ENCODE measurements around the gene GALNT16. TPM values are rescaled to one million over a fixed set of nuclear protein-coding genes. Genes with fewer than 3 reads are reported as not detected.

The GALNT16 gene
- total RNA-seq, 2 donors from 2014 or later: 18.2 to 23.4 TPM

DNA sequence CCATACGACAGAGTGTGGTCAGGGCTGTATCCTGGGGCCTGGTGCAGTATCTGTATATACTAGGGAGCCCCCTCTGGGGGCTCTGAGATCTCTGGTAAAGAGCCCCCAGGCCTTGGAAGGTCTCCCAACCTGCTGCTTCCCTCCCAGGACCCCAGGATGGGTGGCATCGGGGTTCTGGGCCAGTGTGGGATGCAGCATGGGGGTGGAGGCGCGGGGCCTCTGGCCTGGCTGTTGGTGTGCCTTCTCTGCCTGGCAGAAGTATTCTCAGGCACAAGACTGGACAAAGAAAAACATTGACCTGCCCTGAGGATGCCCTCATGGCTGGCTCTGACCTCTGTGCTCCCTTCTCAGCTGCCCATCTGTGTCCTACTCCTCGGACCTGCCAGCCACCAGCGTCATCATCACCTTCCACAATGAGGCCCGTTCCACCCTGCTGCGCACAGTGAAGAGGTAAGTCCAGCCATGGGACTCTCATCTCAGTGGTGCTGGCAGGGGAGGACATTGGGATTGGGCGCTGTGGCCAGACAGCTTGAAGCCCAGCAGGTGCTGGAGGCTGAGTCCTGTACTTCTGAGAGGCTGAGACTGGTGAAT is 64.5 kb downstream of the GALNT16 start:
- DNase-seq (ENCODE audit: low spot score): no peak
- intact Hi-C loops (cut with DNase I): no loop called here

- no peak for DNase-seq (ENCODE audit: low spot score)
- intact Hi-C loops (cut with DNase I): no loop called here
Measured at GRCh38 chr14:69325086-69325485, 65.1 kb downstream of the GALNT16 start.

DNA sequence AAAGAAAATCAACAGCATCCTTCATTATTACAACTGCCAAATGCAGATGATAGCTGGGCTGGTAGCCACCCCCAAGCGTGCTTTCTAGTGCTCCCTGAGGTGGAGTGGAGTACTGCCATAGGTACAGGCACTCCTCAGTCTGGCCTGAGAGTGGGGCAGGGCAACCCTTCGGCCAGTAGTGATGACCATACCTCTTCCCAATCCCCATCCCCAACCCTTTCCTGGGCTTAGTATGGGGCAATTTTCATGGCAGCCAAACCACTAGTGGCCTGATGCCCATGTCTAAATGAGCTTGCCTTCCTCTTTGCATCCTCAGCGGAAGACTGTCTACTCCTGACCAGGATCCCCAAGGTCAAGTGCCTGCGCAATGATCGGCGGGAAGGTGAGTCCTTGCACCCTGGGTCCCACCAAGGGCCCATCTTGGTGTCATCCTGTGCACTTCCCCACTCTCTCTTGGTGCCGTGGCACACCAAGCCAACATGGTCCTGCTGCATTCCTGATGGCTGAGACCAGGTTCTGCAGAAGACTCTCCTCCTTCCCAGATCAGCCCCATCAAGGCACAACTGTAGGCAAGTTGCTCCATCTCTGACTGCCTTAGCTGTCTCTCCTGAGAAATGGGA is 65.8 kb downstream of the GALNT16 start:
- DNase-seq (ENCODE audit: low spot score): peak; percentile 55

DNA sequence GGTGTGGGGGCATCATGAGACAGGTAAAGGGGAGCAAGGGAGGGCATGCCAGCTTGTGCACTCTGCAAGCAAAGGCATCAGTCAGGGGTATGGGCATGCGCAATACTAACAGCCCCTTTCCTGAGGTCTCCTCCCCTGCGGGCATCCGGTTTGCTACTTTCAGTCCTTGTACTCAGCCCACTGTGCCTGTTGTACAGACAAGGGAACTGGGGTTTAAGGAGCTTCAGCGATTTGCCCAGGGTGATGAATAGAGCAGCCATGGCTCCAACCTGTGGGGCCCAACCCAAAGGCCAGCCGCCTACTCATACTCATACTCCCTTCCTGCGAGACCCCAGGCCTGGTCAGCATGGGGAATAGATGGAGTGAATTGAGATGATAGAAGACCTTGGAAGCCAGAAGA is 66.7 kb downstream of the GALNT16 start:
- intact Hi-C loops (cut with DNase I): no loop called here
- DNase-seq (ENCODE audit: low spot score): peak; percentile 40

More for the DNA sequence above, 65.8 kb downstream of the GALNT16 start:
- intact Hi-C loops (cut with DNase I): no loop called here

GRCh38 chr14:69327507-69327906 is 67.5 kb downstream of the GALNT16 start:
- peak; percentile 56 for DNase-seq (ENCODE audit: low spot score)
- intact Hi-C loops (cut with DNase I): no loop called here

DNA sequence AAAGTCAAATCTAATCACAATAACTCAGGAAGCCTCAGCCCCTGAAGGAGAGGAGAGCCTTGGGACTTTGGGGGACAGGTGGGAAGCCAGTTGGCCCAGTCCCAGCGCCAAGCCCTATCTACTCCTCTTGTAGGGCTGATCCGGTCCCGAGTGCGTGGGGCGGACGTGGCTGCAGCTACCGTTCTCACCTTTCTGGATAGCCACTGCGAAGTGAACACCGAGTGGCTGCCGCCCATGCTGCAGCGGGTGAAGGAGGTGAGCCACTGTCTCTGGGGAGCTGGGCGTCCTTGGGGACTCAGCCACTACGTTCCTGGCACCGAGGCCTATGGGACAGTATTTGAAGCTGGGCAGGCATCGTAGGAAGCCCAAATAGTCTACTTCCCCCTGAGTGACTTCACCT is 68.4 kb downstream of the GALNT16 start:
- DNase-seq (ENCODE audit: low spot score): peak; percentile 67
- intact Hi-C loops (cut with DNase I): no loop called here

DNA sequence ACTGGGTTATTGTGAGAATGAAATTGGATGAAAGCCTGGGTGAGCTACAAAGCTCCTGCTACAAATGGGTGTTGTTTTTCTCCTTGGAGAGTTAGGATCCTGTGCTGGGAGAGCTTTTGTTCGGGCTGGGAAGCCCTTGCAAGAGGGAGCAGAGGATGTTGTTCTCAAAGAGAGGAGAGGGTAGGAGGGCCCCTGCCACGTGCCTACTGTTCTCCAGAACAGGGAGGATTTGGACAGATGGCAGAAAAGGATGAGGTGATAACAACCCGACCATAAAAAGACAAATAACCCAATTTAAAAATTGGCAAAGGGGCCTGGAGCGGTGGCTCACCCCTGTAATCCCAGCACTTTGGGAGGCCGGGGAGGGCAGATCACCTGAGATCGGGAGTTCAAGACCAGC is 68.8 kb downstream of the GALNT16 start:
- intact Hi-C loops (cut with DNase I): no loop called here
- DNase-seq (ENCODE audit: low spot score): peak; percentile 38

DNA sequence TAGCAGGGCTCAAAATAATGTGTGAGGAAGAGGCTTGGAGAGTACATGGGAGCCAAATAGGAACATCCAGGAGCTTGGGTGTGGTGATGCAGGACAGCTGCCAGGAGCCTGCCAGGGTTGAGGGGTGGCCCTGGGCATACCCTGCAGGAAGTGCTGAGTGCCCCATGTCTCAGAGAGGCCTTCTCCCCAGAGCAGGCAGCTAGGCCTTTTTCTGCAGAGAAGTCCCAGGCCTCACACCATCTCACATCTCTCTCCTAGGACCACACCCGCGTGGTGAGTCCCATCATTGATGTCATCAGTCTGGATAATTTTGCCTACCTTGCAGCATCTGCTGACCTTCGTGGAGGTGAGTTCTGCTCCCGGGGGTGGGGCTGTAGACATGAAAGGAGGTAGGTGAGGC is 71.2 kb downstream of the GALNT16 start:
- DNase-seq (ENCODE audit: low spot score): peak; percentile 31
- intact Hi-C loops (cut with DNase I): no loop called here

- peak; percentile 46 for DNase-seq (ENCODE audit: low spot score)
- intact Hi-C loops (cut with DNase I): no loop called here
Measured at GRCh38 chr14:69332782-69333395, 72.9 kb downstream of the GALNT16 start.

GRCh38 chr14:69333791-69334337 is 73.9 kb downstream of the GALNT16 start:
- DNase-seq (ENCODE audit: low spot score): no peak
- intact Hi-C loops (cut with DNase I): no loop called here

- DNase-seq (ENCODE audit: low spot score): no peak
- intact Hi-C loops (cut with DNase I): no loop called here
Measured at GRCh38 chr14:69334576-69334975, 74.6 kb downstream of the GALNT16 start.

DNA sequence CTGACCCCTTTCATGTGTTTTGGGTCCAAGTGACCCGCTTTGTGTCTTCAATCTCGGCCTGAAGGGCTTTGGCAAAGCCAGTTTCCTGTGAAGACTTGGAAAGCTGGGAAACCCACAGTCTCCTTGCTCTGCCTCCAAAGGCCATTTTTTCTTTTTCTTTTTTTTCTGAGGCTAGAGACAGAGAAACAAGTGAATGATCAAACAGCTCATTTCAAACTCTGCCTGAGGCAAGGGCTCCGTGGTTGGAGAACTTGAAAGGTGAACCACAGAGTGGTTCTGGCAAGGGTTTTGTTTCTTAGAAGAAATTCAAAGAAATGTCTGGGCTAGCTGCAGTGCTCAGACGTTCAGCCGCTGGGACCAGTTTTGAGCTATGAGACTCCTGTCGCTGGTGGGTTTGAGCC is 75.4 kb downstream of the GALNT16 start:
- intact Hi-C loops (cut with DNase I): no loop called here
- no peak for DNase-seq (ENCODE audit: low spot score)

GRCh38 chr14:69337984-69338383 is 78.0 kb downstream of the GALNT16 start:
- DNase-seq (ENCODE audit: low spot score): no peak
- intact Hi-C loops (cut with DNase I): no loop called here

DNA sequence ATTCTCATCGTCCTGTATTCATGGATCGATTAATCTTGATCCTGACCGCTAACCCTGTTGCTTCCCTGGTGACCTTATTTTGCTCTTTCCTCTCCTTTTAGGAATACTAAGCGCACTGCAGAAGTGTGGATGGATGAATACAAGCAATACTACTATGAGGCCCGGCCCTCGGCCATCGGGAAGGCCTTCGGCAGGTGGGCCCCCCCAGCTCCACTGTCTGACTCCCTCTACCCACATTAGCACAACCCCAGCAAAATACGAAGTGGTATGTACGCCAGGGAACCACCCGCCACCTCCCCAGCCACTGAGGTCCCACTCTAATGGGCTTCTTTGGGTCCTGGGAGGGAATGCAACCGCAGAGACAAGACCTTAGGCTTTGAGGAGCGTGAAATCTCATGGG is 79.5 kb downstream of the GALNT16 start:
- no peak for DNase-seq (ENCODE audit: low spot score)
- intact Hi-C loops (cut with DNase I): no loop called here

DNA sequence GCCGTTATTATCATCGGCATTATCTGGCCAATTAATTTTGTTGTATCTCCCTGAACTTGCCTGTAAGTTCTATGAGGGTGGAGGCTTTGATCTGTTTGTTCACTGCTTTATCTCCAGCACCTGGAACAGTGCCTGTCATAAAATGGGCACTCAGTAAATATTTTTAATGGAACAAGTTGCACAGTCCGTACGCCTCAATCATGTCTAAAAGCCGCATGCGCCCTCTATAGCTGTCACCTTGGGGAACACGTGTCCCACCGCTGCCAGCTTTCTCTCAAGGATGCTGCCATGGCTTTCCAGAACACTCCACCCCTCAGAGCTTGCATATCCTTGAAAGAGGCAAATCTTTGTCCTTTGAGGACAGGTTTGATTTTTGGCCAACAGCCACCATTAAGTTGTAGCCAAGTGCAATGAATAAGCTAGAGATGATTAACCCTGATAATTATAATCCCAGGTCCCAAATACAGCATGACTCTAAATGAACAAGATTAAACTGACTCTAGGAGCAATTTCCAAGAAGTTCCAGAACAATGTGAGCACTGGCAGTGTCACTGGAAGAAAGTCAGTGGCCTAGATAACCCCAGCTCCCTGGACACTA is 83.1 kb downstream of the GALNT16 start:
- no peak for DNase-seq (ENCODE audit: low spot score)
- intact Hi-C loops (cut with DNase I): no loop called here

DNA sequence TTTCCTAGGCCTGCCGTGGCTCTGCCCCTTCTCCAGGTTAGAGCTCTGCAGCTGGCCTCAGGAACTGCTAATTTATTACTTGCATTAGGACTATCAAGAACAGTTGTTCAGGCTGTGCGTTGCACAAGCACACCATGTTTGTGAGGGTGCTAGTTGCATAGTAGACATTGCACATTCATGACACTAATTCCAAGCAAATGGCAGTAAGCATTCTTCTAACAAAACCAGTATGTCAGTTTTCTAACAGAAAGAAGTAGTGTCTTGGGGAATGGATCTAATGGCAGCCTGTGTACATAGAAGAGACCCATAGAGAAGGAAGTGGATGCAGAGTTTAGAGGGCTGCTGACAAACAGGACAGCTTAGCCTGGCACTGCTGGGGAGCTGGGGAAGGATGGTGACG is 84.2 kb downstream of the GALNT16 start:
- intact Hi-C loops (cut with DNase I): no loop called here
- no peak for DNase-seq (ENCODE audit: low spot score)

GRCh38 chr14:69345402-69345801 is 85.4 kb downstream of the GALNT16 start:
- DNase-seq (ENCODE audit: low spot score): no peak
- intact Hi-C loops (cut with DNase I): no loop called here

- intact Hi-C loops (cut with DNase I): no loop called here
- DNase-seq (ENCODE audit: low spot score): no peak
Measured at GRCh38 chr14:69346710-69347109, 86.8 kb downstream of the GALNT16 start.

DNA sequence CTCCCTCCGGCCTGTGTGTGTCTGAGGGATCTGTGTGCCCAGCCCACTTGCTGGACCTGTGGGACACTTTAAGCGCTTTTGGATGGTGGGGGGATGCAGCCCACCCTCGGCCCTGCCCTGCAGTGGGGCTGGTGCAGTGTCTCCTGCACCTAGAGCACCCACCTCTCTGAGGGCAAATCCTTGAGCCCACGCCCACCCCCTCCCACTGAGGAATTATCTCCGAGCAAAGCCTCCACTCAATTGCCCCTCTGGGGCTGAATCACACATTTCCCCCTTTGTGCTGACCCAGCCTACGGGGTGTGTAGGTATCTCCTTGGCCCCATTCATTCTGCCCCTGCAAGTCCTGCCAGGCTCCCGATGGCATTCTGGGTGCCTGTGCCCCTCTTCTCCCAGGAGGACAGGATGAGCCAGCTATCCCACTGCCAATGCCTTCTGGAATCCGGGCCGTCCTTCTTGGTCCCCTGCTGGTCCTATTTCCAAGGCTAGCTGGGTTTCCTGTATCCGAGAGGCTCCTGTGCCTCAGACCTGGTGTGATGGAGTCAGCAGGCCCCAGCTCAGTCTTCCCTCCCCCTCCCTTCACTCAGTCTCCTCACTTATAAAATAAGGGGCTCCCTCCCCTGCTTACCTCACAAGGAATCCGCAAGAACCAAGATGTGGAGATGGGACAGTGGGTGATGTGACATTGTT is 89.3 kb downstream of the GALNT16 start:
- intact Hi-C loops (cut with DNase I): no loop called here

DNA sequence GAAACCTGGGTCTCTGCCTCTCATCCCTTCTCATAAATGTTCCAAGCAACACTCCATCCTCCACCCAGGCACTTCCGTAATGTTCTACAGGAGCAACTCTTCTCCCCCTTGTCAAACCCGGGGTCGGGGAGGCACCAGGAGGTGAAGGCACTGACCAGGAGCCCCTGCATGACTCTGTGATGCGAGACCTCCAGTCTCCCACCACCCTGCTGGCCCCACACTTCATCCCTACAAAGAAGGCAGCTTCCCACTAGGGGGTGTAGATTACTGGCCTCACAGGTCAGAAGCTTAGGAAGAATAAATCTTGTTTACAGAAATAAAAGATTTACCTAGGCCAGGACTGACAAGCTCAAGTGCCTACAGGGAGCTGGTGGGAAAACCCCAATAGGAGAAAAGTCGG is 90.9 kb downstream of the GALNT16 start:
- DNase-seq (ENCODE audit: low spot score): no peak
- intact Hi-C loops (cut with DNase I): no loop called here

More for the DNA sequence above, 89.3 kb downstream of the GALNT16 start:
- no peak for DNase-seq (ENCODE audit: low spot score)
